HG02798 (cell line): ENCODE results near the gene NLRP6.
"Not testable (repeated sequence)": the region's sequence is repeated elsewhere in the genome, so short reads cannot be mapped to it uniquely, and the experiment has no call there.

ENCODE experiments used
- ATAC-seq: cut with Tn5 transposase; IDR thresholded peaks from one replicate; pipeline ENCODE4 v1.9.1; 2021; ENCODE audit warnings: mild to moderate bottlenecking; ENCODE audit not compliant: unreplicated experiment, poor library complexity

Gene NLRP6

DNA sequence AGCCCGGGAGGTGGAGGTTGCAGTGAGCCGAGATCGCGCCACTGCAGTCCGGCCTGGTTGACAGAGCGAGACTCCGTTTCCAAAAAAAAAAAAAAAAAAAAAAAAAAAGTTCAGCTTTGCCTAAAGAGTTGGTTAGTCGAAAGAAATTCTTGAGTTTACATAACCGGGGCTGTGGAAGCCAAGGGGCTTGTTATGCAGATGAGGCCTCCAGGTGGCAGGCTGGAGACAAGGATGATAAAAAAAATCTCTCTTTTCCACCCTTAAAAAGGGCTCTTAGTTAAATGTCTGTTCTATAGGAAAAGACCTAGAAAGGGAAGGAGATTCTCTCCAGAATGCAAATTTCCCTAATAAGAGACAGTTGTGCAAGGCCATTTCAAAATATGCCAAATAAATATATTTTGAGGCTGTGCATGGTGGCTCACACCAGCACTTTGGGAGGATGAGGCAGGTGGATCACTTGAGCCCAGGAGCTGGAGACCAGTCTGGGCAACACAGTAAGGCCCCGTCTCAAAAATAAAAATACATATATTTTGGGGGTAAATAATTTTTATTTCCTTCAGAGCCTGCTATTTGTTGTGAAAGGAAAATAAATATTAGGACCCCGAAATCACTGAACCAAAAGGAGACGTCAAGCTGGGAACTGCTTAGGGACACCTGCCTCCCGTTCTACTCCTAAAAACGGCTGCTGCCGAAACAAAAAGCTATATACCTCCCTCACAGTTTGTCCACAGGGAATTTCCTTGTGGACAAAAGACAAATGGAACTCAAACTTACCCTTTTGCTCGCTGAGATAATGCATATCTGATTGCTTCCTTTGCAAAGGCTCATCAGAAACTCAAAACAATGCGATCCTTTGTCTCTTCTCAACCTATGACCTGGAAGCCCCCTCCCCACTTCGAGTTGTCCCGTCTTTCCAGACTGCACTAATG is 27.0 kb downstream of the NLRP6 start:
- no peak for ATAC-seq

DNA sequence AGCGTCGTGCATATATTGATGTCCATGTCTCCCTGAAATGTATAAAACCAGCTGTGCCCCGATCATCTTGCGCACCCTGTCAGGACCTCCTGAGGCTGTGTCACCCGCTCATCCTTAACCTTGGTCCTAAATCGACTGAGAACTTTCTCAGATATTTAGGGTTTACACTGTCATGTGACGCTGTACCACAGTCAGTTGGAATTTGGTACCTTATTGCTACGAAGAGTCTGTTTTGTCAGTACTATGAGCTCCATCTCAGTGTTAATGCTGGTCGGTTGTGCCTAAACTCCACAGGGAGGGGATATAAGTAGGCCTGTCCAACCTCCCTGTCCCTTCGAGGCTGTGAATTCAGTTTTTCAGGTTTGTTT is 27.6 kb downstream of the NLRP6 start:
- no peak for ATAC-seq

DNA sequence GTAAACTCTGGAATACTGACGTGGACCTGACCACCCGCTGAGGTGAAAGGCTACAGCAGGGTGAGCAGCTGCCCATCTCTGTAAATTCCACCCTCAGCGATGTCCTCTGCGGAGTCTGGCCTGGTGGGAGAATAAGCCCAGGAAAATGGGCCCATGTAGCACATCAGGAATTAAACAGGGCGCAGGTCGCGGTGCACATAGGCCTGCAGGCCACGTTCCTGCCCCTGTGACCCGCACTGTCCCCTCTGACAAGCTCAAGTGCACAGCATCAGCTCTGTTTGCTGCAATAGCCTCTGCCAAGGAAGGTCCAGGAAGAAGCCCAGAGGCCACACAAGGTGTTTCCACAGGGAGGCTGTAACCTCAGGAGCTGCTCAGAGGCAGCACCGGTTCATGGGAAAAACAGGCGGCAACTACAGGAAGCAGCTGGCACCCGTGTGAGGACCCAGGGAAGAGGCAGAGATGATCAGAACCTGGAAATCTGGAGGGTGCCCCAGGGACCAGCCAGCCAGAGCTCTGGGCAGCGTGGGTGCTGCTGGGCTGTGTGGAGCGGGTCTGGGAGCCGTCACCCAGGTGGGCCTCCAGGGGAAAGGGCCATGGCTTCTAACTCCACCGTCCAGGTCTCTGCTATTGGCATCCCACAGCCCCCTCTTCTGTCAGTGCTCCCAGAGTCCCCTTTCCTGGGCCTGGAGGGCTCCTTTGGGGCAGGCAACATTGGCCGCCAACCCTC is 28.6 kb downstream of the NLRP6 start:
- no peak for ATAC-seq

DNA sequence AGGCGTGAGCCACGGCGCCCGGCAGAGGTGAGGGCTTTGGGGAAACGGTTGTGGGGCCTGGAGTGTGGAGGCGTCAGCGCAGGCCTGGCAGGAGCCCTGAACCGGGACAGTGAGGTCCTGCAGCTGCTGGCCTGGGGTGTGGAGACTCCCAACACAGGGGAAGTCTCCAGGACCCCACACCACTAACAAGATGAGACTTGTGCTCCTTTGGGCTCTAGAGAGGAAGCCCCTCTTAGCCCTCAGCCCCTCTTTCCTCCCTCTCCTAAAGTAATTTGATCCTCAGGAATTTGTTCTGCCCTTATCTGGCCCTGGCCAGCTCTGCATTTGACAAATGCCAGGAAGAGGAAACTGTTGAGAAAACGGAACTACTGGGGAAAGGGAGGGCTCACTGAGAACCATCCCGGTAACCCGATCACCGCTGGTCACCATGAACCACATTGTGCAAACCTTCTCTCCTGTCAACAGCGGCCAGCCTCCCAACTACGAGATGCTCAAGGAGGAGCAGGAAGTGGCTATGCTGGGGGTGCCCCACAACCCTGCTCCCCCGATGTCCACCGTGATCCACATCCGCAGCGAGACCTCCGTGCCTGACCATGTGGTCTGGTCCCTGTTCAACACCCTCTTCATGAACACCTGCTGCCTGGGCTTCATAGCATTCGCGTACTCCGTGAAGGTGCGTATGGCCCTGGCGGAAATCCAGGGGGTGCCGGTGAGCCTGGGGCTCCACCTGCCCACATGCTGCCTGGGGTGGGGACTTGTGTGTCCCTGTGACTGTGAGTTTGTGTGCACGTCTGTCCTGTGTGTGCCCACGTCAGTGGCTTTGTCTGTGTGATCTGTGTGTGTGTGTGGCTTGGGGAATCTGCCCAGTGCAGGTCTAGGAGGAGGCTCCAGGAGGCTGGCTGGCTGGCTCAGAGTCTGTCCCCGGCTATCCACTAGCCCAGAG is 29.8 kb downstream of the NLRP6 start, which contains the start of gene IFITM2:
IFITM2 (plus strand) TSS at position 51 of the 943 bp plus-strand sequence; CDS start at position 428, 377 bp downstream.
- not testable (repeated sequence) for ATAC-seq

DNA sequence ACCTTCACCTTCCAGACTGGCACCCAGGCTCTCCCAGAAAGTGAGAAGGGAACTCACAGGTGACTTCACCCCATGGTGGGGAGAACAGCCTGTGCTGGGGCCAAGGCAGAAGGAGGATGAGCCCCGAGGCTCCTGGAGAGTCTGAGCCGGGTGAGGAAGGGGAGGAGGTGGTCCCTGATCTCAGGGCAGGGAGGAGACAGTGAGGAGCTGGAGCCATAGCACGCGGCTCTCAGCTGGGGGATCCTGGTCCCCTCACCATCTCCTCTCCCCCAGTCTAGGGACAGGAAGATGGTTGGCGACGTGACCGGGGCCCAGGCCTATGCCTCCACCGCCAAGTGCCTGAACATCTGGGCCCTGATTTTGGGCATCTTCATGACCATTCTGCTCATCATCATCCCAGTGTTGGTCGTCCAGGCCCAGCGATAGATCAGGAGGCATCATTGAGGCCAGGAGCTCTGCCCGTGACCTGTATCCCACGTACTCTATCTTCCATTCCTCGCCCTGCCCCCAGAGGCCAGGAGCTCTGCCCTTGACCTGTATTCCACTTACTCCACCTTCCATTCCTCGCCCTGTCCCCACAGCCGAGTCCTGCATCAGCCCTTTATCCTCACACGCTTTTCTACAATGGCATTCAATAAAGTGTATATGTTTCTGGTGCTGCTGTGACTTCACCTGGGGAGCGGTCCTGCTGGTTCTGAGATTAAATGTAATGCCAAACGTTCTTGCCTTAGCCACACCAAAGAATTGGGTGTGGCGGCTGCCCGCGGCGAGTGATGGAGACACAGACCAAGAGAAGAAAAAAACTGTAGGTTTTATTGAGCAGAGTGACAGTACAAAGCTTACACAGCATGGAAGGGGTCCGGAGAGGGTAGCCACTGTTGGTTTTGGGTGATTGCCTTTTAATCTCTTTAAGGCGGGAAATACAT is 30.8 kb downstream of the NLRP6 start:
- not testable (repeated sequence) for ATAC-seq

DNA sequence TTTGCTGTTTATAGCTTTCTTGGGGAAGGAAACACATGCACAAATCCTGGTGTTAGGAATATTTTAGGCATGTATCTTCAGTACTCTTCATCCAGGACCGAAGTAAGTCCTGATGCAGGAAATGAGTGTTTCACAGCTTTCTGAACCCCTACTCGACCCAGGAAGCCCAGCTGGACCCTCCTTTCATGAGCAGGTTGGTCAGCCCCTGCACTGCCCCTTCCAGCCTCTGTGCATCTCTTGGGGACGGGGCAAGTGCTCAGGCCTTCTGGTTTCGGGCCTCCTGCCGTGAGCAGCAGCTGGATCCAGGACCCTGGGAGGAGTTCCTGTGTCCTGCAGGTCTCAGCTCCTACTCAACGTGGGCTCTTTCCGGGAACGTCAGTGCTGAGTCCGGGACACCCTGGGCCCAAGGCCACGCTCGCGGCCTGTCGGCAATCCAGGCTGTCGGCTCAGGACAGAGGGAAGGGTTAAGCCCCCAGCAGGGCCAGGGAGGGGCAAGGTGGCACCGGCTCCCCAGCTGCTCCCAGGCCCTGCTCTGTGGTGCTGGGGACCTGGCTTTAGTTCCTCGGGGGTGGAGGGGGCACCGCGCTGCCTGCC is 31.9 kb downstream of the NLRP6 start:
- not testable (repeated sequence) for ATAC-seq

DNA sequence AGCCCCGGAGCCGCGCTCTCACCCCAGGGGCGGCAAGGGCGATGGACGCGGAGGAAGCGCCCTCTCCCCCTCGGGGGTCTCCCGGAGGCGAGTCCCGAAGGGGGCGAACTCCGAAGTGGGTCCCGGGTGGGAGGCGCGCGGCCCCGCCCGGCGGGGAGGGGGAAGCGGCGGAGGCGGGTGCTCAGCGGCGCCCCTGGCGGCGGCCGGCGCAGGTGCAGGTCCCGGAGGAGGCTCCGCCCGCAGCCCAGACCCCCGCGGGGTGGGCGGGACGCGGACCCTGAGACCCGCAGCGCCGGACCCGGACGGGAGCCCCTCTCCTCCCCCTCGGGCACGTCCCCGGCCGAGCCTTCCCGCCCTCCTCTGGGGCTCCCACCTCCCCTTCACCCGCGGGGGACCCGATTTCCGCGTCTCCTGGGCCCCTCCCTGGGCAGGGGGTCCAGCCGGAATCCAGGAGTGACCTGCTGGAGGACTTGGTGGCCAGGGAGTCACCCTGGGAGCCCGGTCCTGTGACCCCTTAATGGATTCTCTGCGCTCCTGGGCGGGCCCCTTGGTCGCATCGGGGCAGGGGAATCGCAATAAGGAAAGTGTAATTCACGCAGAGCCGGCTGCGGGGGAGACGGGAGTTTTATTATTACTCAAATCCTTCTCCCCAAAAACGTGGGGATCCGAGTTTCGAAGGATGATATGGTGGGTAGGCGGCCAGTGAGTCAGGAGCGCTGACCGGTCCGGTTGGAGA is 33.0 kb downstream of the NLRP6 start:
- peak; percentile 54 for ATAC-seq

DNA sequence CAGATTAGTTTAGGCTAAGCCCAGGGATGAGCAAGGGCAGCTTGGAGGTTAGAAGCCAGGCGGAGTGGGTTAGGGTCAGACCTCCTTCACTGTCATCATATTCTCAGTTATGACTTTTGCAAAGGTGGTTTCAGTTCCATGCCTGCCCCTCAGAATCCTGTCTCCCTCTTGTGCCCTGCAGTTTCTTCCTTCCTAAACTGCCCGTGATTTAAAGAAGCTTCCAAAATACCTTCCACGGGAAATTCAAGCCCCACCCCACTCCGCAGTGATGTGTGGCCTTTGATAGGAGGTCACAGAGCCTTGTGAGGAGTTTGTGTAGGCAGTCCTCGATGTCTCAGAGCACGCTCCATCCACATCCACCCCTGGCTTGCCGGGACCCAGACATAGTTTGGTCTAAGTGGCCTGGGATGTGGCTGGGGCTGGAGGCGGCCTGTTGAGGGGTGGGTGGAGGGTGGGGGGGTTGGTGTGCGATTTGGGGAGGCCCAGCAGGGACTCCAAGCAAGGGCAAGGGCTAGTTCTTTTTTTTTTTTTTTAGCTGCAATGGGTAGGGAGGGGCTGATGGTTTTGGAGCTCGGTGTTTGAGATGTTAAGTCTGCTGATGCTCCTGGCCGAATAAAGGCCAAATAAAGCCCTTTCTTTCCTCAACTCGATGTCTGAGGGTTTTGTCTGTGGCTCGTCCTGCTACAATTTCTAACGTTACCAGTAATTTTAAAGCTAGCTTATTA is 34.0 kb downstream of the NLRP6 start:
- ATAC-seq: no peak

DNA sequence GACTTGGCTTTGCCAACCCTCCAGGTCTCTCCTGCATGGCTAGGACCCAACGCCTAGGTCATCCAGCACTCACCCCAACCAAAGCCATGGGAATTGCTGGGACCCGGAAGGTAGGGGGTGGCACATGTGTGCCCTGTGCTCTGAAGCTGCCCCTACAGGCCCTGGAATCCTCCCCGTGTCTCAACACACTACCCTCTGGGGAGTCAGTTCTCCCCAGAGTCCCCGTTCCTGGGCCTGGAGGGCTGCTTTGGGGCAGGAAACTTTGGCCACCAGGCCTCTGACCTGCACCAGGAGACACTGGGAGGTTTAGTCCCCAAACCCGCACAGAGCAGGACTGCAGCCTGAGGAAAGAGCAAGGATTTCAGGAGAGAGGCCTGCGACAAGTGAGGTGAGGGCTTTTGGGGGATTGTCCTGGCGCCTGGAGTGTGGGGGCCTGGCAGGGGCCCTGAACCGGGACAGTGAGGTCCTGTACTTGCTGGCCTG is 35.1 kb downstream of the NLRP6 start:
- no peak for ATAC-seq

DNA sequence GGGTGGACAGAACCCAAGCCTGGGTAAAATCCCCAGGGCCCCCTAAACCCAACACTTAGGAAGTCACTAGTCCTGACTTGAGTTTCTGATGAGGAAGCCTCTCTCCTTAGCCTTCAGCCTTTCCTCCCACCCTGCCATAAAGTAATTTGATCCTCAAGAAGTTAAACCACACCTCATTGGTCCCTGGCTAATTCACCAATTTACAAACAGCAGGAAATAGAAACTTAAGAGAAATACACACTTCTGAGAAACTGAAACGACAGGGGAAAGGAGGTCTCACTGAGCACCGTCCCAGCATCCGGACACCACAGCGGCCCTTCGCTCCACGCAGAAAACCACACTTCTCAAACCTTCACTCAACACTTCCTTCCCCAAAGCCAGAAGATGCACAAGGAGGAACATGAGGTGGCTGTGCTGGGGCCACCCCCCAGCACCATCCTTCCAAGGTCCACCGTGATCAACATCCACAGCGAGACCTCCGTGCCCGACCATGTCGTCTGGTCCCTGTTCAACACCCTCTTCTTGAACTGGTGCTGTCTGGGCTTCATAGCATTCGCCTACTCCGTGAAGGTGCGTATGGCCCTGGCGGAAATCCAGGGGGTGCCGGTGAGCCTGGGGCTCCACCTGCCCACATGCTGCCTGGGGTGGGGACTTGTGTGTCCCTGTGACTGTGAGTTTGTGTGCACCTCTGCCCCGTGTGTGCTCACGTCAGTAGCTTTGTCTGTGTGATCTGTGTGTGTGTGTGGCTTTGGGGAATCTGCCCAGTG is 35.8 kb downstream of the NLRP6 start, which contains the start of gene IFITM1:
IFITM1 (plus strand) TSS at position 254 of the 767 bp plus-strand sequence; CDS start at position 385, 131 bp downstream.
- peak; percentile 30 for ATAC-seq

DNA sequence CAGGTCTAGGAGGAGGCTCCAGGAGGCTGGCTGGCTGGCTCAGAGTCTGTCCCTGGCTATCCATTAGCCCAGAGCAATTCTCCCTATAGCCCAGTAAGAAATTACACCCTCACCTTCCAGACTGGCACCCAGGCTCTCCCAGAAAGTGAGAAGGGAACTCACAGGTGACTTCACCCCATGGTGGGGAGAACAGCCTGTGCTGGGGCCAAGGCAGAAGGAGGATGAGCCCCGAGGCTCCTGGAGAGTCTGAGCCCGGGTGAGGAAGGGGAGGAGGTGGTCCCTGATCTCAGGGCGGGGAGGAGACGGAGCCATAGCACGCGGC is 36.3 kb downstream of the NLRP6 start:
- ATAC-seq: not testable (repeated sequence)

DNA sequence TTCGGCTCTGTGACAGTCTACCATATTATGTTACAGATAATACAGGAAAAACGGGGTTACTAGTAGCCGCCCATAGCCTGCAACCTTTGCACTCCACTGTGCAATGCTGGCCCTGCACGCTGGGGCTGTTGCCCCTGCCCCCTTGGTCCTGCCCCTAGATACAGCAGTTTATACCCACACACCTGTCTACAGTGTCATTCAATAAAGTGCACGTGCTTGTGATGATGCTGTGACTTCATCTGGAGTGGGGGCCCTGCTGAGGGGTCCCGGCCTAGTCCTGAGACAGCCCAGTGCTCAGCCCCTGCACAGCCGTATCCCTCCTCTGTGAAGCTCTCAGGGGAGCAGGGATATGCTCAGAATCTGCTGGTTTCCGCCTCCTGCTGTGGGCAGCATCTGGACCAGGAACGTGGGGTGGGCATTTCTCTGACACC is 36.9 kb downstream of the NLRP6 start:
- no peak for ATAC-seq

DNA sequence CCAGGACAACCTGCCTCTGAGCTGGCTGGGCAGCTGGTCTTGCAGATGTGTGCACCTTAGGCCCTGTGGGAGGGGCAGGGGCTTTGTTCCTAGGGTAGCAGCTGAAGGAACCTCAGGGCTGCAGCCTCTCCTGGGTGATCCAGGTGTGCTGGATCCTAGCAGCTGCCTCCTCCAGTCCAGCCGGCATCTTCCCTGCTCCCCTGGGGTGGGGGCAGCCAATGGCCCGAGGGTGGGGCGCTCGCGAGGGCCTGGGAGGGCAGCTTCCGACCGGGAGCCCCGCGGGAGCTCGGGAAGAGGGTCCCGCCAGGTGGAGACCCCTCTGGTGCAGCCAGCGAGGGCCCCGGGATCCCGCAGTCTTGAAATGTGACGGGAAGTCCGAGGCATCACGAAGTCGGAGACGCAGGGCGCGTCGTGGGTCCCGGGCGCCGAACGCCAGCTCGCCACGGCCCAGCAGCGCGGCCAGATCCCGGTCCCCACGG is 37.3 kb downstream of the NLRP6 start:
- no peak for ATAC-seq

DNA sequence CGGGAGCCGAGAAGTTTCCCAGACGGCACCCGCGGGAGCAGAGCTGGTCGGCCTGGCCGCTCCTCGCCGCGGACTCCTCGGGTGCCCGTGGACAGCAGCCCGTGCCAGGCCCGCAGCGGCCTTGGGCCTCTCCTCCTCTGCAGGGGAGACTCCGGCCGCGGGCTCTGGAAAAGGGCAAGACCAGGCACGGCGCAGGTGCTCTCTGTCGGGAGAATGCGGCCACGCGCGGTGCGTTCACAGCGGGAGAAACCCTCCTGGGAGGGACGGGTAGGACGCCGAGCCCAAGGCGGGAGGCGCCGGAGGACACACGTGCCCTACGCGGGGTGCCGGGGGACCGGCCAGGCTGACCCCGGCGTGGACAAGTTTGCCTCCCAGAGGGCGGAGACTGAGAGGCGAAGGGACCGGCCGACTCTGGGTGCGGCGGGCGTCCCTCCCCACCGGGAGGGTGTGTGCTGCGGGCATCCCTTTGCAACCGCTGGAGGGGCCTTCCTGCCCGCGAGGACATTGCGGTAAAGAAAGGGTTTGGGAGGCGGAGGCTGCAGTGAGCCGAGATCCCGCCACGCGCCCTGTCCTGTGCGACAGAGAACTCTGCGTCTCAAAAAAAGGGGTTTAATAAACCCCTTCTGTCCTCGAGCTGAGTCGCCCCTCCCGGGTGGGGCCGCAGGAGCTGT is 38.0 kb downstream of the NLRP6 start:
- no peak for ATAC-seq

DNA sequence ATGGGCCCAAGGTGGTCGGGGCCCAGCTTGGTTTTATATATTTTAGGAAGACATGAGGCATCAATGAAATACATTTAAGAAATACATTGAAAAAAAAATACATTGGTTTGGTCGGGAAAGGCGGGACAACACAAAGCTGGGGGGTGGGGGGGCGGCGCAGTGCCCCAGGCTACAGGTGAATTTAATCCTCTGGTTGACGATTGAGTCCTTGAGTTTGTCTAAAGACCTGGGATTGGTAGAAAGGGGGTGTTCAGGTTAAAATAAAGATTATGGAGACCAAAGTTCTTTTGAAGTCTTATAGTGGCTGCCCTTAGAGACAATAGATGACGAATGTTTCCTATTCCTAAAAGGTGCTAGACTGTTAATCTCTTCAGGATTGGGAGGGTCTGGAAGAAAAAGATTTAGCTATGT is 38.7 kb downstream of the NLRP6 start:
- no peak for ATAC-seq
